GM15510 (cell line): ENCODE data around the gene IPP.
A peak's percentile ranks its signal among the peaks of the same experiment; 100 is the strongest.

ENCODE experiments used
- POLR2A ChIP-seq: IDR thresholded peaks from 3 replicates; pipeline ENCODE4 v1.6.1; 2011; ENCODE audit warnings: borderline replicate concordance; ENCODE audit not compliant: insufficient read length; ENCODE audit errors: extremely low read depth

The IPP gene

DNA sequence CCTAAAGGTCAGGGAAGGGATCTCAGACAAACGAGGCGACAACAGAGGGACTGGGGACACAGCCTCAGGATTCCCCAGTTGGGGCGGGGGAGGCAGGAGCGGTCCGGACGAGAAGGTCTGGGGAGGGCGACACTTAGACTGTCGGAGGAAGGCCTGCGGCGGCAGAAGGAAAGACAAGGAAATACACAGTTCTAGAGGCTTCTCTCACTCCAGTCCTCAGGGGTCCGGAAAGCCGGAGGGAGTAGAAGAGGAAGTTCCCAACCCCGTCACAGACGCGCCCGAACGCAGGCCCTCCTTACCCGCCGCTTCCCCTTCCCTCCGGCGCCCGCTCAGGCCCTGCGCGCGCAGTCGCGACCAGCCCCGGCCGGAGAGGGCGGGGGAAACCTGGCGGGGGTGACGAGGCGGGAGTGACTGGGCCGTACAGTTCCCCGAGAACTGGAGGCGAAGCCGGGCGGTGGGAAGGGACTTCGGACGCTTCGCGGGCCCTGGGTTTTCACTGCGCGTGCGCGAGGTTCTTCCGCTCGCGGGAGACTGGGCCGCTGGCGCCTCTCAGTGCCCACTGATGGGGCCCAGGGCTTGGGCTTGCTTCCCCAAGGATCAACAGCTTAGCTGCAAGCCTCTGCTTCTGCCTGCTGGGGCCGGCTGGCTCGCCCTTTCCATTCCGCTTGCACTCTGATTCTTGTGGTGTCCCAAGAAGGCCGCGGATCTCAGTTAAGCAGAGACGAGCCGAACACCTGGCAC lies at the start of gene IPP:
IPP (minus strand) TSS at position 356 of the 741 bp plus-strand sequence. CDS start 4,242 bp downstream, outside the sequence.
- peak; percentile 97 for TF ChIP-seq POLR2A

DNA sequence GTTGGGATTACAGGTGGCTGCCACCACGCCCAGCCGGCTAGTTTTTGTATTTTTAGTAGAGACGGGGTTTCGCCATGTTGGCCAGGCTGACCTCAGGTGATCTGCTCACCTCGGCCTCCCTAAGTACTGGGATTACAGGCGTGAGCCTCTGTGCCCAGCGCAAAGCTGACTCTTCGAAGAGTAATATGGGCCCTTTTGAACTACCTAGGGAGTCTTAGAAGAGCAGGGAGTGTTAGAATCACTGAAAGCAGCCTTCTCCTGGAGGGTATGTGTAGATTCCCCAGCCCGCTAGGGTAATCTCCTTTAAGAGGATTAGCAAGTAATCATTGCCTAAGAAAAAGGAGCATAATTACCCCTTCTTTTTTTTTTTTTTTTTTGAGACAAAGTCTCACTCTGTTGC lies 46.5 kb upstream of the IPP start:
- TF ChIP-seq POLR2A: no peak

DNA sequence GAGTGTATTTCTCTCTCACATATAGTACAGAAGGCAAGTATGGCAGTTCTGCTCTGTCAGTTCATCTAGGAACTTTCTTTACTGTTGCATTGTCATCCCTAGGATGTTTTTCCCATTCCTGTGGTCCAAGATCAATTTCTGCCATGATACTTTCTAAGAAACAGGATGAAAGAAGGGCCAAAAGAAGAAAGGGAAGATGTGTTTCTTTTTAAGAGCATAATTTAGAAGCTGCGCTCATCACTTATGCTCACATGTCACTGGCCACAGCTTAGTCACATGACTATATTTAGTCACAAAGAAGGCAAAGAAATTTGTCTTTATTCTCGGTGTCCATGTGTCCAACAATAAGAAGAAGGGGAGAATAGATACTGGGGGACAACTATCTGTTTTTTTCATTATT lies 45.9 kb upstream of the IPP start:
- TF ChIP-seq POLR2A: no peak

DNA sequence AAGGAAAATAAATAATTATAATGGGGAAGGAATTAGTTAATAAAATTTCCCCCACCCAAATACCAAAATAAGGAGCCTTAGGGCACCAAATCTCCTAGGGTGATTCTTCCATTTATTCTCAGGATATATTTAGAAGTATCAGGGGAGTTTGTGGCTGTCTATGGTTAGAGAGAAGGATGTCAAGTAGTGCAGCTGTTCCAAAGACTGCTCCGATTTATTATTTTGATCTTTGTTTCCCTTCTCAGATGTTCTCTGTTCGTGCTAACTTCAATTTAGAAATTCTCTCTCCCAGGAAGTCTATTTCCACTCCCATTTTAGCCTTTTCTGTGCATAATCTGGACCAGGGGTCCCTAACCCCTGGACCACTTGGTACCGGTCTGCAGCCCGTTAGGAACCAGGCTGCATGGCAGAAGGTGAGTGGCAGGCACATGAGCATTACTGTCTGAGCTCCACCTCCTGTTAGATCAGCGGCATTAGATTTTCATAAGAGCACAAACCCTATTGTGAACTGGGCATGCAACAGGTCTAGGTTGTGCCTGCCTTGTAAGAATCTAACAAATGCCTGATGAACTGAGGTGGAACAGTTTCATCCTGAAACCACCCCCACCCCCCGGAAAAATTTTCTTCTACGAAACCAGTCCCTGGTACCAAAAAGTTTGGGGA lies 43.6 kb upstream of the IPP start:
- TF ChIP-seq POLR2A: no peak

DNA sequence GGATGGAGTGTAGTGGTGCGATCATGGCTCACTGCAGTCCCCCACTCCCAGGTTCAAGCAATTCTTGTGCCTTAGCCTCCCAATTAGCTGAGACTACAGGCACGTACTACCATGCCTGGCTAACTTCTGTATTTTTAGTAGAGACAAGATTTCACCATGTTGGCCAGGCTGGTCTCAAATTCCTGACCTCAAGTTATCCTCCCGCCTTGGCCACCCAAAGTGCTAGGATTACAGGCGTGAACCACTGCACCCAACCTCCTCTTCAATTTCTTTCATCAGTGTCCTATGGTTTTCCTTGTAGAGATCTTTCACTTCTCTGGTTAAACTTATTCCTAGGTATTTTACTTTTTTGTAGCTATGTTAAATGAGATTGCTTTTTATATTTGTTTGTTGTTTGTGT lies 42.3 kb upstream of the IPP start:
- TF ChIP-seq POLR2A: no peak

DNA sequence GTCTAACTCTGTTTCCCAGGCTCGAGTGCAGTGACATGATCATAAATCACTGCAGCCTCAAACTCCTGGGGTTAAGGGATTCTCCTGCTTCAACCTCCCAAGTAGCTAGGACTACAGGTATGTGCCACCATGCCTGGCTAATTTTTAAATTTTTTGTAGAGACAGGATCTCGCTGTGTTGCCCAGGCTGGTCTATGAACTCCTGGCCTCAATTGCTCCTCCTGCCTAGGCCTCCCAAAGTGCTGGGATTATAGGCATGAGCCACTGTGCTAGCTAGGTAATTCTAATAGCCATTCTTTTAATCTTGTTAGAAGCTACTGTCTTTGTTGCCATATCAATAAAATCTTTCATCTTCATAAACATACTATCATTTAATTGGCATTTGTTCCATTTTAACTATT lies 39.1 kb upstream of the IPP start:
- TF ChIP-seq POLR2A: no peak

- no peak for TF ChIP-seq POLR2A
These were observed 37.5 kb upstream of the IPP start for GRCh38 chr1:45787905-45788304.

DNA sequence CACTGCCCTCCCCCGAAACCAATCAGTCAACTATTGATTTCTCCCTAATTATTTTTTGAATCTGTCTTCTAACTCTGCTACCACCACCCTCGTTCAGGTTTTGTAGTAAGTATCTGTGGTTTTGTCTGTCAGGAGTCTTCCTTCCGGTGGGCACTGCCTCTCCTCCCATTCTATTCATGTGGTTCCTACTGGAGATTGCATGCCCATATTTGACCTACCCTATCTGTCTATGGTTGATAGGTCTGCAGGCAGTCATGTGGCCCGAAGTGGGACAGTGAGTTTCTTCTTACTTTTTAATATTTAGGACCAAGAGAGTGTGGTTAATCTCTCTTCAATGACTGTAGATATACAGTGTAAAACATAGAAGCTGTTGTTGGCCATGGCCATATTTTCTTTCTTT lies 35.1 kb upstream of the IPP start:
- TF ChIP-seq POLR2A: no peak

DNA sequence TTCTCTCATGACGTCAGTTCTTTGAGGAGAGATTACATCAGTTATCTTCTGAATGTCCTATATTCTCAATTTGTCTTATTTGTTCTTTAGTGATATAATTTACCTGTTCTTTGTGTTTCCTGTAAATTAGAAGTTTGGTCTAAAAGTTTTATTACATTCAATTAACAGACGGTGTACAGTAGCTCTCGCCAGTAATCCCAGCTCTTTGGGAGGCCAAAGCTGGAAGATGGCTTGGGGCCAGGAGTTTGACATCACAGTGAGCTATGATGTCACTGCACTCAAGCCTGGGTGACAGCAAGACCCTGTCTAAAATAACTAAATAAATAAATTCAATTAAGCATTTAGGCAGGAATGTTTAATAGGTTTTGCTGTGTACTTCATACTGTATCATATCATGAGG lies 25.3 kb upstream of the IPP start:
- TF ChIP-seq POLR2A: no peak

- TF ChIP-seq POLR2A: no peak
These were observed 22.5 kb upstream of the IPP start for GRCh38 chr1:45772971-45773370.

- no peak for TF ChIP-seq POLR2A
These were observed 18.9 kb upstream of the IPP start for GRCh38 chr1:45769261-45769932.

DNA sequence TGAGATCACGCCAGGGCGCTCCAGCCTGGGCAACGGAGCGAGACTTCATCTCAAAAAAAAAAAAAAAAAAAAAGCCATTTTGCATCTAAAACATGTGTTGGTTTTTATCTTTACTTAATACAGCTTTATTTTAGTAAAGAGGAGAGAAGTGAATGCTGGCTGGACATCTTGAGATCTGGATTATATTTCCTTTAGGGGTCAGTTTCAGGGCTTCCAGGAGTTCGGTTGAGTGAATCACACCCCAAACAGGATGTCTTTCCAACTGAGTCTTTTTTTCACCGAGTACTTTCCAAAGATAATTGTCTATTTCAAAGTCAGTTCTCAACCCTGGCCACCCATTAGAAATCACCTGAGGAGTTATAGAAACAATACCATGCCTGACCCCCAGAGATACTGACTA lies 16.6 kb upstream of the IPP start:
- TF ChIP-seq POLR2A: no peak

GRCh38 chr1:45765999-45766792 lies 15.7 kb upstream of the IPP start:
- no peak for TF ChIP-seq POLR2A

DNA sequence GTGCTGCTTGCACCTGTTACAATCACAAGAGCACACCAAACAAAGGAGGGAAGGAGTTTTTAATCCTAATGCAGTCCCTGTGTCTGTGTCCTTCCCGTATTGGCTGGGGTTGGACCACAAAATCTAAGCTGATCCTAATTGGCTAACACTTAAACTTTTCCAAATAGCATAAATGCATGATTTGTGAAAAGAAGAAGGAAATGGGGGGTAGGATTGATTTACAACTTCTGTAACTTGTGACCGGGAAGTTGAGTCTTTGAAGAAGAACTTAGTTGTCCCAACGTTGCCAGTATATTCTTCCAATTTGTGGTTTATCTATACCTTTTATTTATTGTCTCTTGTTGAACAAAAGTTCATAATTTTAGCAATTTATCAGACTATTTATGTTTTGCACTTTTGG lies 11.8 kb upstream of the IPP start:
- no peak for TF ChIP-seq POLR2A

- TF ChIP-seq POLR2A: no peak
These were observed 5.2 kb upstream of the IPP start for GRCh38 chr1:45755697-45756096.
